HG03066 (cell line): ENCODE data around the gene ARID1B.
"Not testable (repeated sequence)": the region's sequence is repeated elsewhere in the genome, so short reads cannot be mapped to it uniquely, and the experiment has no call there.

Source experiments
- ATAC-seq: cut with Tn5 transposase; IDR thresholded peaks from one replicate; pipeline ENCODE4 v1.9.1; 2021; ENCODE audit warnings: low read depth; ENCODE audit not compliant: unreplicated experiment

ARID1B gene

DNA sequence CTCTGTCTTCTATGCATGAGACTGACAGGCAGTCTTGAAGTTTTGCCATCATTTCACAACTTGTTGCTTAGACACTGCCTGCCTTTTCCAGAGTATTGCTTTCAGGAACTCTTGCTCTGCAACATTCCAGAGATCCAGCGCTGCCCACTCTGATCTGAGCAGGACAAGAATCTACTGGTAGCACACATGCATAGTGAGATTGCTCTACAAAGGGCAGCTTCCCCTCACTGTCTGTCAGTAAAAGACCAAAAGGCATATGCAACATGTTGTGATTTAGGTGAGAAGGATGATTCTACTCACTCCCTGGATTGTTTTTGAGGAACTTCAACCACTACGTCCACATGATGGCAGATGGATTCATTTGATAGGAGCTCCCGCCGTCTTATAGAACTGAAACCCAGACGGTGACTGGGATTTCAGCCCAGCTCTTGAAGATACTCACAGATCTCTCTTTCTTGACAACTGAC is 259.1 kb downstream of the ARID1B start:
- no peak for ATAC-seq

DNA sequence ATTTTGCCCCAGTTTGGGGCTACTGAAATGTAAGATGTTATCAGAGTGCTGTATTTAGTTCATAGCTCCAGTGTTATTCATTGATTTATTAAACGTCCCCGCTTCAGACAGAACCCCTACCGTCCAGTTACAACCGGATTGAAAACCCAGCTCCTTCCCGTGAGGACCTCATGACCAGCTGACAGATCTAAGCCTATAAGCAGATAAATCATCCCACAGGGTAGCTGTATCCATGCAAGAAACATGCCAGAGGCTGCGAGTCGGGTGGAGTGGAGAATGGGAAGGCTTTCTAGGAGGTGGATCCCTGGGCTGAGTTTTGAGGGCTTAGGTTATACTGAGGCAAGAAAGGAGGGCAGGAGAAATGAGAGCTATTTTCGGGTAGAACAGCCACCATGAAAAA is 260.0 kb downstream of the ARID1B start:
- ATAC-seq: no peak

DNA sequence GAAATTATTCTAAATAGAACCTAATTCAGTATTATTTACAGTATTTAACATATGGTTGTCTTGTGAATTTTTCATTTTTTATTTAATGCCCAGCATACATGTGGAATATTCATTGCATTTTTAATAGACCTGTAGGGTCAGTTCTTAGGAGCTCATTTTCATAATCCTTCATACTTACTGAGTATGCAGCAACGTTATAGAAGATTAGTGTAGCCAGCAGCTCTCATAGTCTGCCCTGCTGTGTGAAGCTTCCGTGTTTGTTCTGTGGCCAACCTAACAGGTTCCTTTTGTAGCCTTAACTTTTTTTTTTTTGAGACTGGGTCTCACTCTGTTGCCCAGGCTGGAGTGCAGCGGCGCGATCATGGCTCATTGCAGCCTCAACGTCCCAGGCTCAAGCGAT is 261.4 kb downstream of the ARID1B start:
- ATAC-seq: no peak

DNA sequence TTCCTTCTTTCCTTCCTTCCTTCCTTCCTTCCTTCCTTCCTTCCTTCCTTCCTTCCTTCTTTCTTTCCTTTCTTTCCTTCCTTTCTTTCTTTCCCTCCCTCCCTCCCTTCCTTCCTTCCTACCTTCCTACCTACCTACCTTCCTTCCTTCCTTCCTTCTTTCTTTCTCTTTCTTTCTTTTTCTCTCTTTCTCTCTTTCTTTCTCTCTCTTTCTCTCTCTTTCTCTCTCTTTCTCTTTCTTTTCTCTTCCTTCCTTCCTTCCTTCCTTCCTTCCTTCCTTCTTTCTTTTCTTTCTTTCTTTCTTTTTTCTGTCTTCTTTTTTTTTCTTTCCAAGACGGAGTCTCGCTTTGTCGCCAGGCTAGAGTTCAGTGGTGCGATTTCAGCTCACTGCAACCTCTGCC is 262.5 kb downstream of the ARID1B start:
- ATAC-seq: not testable (repeated sequence)

DNA sequence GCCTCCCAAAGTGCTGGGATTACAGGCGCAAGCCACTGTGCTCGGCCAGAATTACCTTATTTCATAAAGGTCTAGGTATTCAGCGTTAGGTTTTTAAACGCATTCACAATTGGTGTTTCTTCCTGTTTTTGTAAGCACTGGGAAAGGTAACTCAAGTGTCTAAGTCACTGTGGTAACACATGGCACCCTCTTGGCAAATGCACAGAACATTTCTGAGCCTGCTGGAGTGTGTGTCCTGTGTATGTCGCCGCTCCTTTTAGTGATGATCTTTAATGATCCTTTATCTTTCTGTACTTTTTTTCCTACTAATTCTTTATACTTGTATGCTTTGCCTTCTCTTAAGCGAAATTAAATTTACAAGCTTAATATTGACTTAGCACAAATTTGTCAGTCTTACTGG is 263.0 kb downstream of the ARID1B start:
- ATAC-seq: no peak

GRCh38 chr6:157045831-157046454 is 268.8 kb downstream of the ARID1B start:
- no peak for ATAC-seq

DNA sequence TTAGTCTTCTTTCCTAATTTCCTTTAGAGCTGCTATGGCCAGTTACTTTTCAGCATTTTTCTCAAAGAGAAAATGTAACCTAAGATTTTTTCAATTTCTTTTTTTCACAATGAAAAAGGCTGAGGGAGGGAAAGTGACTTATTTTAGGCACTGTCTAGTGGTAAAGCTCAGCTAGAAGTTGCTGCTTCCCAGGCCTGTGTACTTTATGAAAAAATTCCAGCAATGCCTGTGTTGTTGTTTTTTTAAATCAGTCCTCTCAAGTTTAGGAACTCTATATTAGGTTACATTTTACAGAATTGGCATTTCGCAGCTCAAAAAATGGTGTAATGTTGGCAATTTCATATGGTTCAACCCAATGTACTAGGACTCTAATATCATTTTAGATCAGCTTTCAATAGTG is 269.6 kb downstream of the ARID1B start:
- ATAC-seq: no peak

- no peak for ATAC-seq
These were observed 270.1 kb downstream of the ARID1B start for GRCh38 chr6:157047328-157047727.

DNA sequence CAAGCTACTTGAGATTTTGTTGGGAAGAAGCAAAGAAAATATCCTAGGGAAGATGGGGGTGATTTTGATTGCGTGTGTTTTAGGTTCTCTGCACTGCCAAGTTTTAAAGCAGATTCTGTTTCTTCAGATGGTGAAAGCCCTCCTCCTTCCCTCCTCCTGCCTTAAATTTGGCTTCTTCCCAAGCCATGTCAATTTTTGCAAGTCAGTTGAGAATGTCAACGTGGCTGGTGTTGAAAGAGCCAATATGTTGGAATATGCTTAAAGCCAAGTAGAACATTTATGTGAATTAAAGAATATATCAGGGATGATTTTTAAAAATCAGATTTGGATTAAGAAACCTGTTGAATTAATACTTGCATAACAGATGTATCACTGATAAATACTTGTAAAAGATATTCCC is 270.8 kb downstream of the ARID1B start:
- no peak for ATAC-seq

GRCh38 chr6:157049133-157049532 is 272.0 kb downstream of the ARID1B start:
- ATAC-seq: no peak

GRCh38 chr6:157050537-157051265 is 273.5 kb downstream of the ARID1B start:
- no peak for ATAC-seq

DNA sequence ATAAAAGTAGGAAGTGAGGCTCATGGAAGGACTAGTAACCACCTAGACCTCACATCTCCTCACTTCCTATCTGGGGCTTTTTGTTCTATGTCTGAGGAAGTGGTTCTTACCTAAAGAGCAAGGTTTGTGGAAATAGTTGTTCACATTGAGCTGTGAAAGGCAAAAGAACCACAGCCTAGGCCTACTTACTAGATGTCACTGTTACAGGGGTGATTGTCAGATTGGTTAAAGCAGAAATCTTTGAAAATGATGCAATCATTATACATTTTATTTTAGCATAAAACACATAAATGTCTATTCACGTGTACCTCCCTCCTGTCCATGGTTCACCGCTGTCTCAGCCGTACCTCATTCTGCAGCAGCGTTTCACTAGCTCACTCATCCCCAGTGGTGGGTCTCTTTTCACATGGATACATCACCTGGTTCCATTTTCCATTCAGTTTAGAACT is 277.4 kb downstream of the ARID1B start:
- peak; percentile 63 for ATAC-seq

GRCh38 chr6:157055863-157056262 is 278.7 kb downstream of the ARID1B start:
- no peak for ATAC-seq

GRCh38 chr6:157056275-157056674 is 279.1 kb downstream of the ARID1B start:
- no peak for ATAC-seq

DNA sequence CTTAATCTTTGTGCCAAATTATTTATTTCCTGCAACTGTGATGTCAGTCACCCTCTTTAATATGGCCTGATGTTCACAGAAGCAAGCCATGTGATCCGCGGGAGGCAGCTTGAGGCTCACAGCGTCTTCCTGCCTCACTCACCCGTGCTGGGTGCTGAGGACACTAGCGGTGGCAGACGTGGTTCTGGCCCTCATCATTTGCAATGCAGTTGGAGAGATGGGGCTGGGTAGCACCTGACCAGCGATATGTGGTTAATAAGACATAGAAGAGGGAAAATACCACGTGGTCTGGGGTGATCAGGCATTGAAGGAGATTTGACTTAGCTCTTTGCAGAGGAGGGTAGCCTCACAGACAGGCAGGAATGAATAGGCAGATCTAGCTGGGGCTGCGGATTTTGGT is 281.4 kb downstream of the ARID1B start:
- ATAC-seq: no peak

DNA sequence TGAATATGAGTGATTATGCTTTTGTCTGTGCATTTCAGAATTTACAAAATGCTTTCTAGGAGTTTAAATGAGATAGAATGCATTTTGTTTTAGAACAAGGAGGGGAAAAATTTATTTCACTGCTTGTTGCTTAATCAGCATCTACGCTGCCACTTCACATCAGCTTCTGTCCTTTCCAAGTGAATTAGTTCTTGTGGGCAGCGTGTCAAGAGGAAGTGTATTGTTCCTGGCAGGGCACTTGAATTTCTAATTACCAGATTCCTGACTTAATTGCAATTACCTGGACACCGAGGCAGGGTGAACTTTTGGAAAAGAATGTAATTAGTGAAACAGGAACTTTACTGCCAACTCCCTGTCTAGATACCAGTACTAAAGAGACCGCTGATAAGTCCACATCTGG is 282.6 kb downstream of the ARID1B start:
- no peak for ATAC-seq

GRCh38 chr6:157060440-157060952 is 283.3 kb downstream of the ARID1B start:
- ATAC-seq: no peak

- no peak for ATAC-seq
These were observed 284.8 kb downstream of the ARID1B start for GRCh38 chr6:157061770-157062594.

DNA sequence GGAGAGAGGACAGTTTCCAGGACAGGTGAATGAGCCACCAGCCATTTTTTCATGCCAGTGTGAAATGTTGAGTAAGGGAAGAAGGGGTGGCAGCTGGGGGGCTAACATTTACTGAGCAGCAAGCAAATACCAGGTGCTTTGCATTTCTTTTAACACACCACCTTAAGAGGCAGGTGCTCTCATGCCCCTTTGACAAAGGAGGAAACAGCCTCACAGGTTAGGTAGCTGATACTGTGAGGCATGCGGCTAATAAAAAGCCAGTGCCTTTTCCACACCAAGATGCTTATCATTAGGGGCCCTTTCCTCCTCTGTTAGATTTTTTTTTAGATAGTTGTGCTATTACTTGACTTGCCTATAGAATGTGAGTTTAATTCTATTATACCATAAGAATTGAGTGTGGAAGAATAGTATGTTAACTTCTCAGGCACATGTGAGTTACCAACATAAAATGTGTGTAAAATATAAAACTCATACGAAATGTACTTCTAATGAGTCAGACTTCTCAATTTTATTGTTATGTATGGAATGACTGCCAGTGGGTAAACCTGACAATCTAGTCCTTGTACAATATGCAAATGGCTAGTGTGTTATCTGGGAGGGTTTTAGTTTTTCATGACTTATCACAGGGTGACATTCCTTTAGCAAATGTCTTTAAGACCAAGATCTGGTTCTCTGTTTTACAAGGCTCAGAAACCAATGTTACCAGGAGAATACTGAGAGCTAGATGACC is 286.2 kb downstream of the ARID1B start:
- no peak for ATAC-seq

DNA sequence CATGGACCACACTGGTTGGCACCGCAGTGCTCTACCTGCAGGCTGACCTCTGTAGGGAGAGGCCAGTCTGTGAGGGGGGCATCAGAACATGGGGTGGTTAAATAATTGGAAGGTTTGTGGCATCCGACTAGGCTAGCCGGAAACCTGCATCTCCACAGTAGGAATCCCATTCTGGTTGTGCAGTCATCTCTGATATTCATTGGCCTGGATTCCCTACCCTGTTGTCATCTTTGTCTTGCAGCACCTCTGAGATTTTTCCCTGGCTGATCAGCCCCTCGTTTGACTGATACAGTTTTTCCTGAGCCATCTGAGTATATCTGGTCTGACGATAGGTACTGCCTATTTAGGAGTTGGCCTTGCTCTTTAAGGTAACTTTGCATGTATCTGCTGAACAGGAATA is 286.7 kb downstream of the ARID1B start:
- no peak for ATAC-seq
